GM12878 (cell line): ENCODE data around the gene RALGAPA1. TPM values are rescaled to one million over a fixed set of nuclear protein-coding genes. Genes with fewer than 3 reads are reported as not detected.

Experiments used
- ATF7 ChIP-seq: fragments of 450-650 bp; IDR thresholded peaks from 2 replicates; pipeline ENCODE4 v1.6.1; 2016; ENCODE audit warnings: low read depth, mild to moderate bottlenecking
- BMI1 ChIP-seq: fragments of 450-650 bp; IDR thresholded peaks from 2 replicates; pipeline ENCODE4 v1.6.1; 2016; ENCODE audit warnings: mild to moderate bottlenecking, moderate library complexity, borderline replicate concordance
- CBX3 ChIP-seq: fragments of 200-600 bp; sonication (generic); IDR thresholded peaks from 2 replicates; pipeline ENCODE4 v1.6.1; 2016; ENCODE audit warnings: low read depth, borderline replicate concordance
- CEBPB ChIP-seq, 2 experiments: fragments of 150-350 bp in 1 of 2; IDR thresholded peaks; 2 replicates each; pipeline ENCODE4 v1.6.1; 2012 to 2014; ENCODE audit warnings: low read depth in 2 of 2, low read length in 2 of 2, borderline replicate concordance in 1 of 2, inconsistent platforms in 1 of 2
- DPF2 ChIP-seq: fragments of 450-650 bp; IDR thresholded peaks from 2 replicates; pipeline ENCODE4 v1.6.1; 2017; ENCODE audit warnings: mild to moderate bottlenecking
- E2F4 ChIP-seq: IDR thresholded peaks from 2 replicates; pipeline ENCODE4 v1.6.1; 2012; ENCODE audit warnings: low read depth, low read length, improper control_type of control experiment
- EZH2 ChIP-seq: IDR thresholded peaks from 2 replicates; pipeline ENCODE4 v1.6.1; 2012; ENCODE audit warnings: low read depth, mild to moderate bottlenecking, control low read depth, inconsistent platforms, low read length, borderline replicate concordance; ENCODE audit not compliant: control insufficient read depth
- GABPA ChIP-seq: IDR thresholded peaks from 2 replicates; pipeline ENCODE4 v1.6.1; 2014; ENCODE audit warnings: antibody characterized with exemption, low read depth, mild to moderate bottlenecking, inconsistent platforms
- GATAD2B ChIP-seq: fragments of 450-650 bp; conservative IDR thresholded peaks from 2 replicates; pipeline ENCODE4 v1.6.1; 2017; ENCODE audit warnings: low read depth, mild to moderate bottlenecking, moderate library complexity
- KAT2A ChIP-seq: conservative IDR thresholded peaks from 2 replicates; pipeline ENCODE4 v1.6.1; 2011; ENCODE audit warnings: low read depth, low read length; ENCODE audit not compliant: control insufficient read depth
- MEF2B ChIP-seq: fragments of 450-650 bp; IDR thresholded peaks from 2 replicates; pipeline ENCODE4 v1.6.1; 2018; ENCODE audit warnings: mild to moderate bottlenecking, moderate library complexity; ENCODE audit not compliant: partially characterized antibody, poor library complexity, severe bottlenecking
- NFXL1 ChIP-seq: fragments of 450-650 bp; IDR thresholded peaks from 2 replicates; pipeline ENCODE4 v1.6.1; 2017; ENCODE audit warnings: antibody characterized with exemption, mild to moderate bottlenecking, borderline replicate concordance
- REST ChIP-seq: IDR thresholded peaks from 2 replicates; pipeline ENCODE4 v1.6.1; 2012; ENCODE audit warnings: mild to moderate bottlenecking, low read depth, low read length
- SRF ChIP-seq, 2 experiments: IDR thresholded peaks; 2 replicates each; pipeline ENCODE4 v1.6.1; 2011; ENCODE audit warnings: low read depth in 2 of 2, low read length in 2 of 2, mild to moderate bottlenecking in 1 of 2, moderate library complexity in 1 of 2
- TAF1 ChIP-seq: IDR thresholded peaks from 2 replicates; pipeline ENCODE4 v1.6.1; 2011; ENCODE audit warnings: mild to moderate bottlenecking, low read depth, low read length, borderline replicate concordance
- TCF3 ChIP-seq: IDR thresholded peaks from 2 replicates; pipeline ENCODE4 v1.6.1; 2012; ENCODE audit warnings: low read depth, mild to moderate bottlenecking, low read length, borderline replicate concordance; ENCODE audit not compliant: insufficient read depth
- ZBED1 ChIP-seq: IDR thresholded peaks from 2 replicates; pipeline ENCODE4 v1.6.1; 2016; ENCODE audit warnings: borderline replicate concordance
- ZNF592 ChIP-seq: fragments of 450-650 bp; IDR thresholded peaks from 2 replicates; pipeline ENCODE4 v1.6.1; 2017; ENCODE audit warnings: mild to moderate bottlenecking, moderate library complexity
- ZNF622 ChIP-seq: fragments of 450-650 bp; IDR thresholded peaks from 2 replicates; pipeline ENCODE4 v1.6.1; 2017; ENCODE audit warnings: mild to moderate bottlenecking, inconsistent platforms
- polyA plus RNA-seq, 11 experiments: library from polyadenylated mRNA; depleted of rRNA in 4 of 11; unstranded in 6 of 11; stranded (reverse) in 5 of 11; fragments of >200 nt; fragmentation: Nextera tagmentation in 4 of 11; fragmentation: Illumina TruSeq in 1 of 11; extraction: Ambion mirVana in 4 of 11; extraction: Trizol in 1 of 11; gene quantifications; 1 replicate in 1 of 11; 2 replicates in 10 of 11; pipeline versions ENCODE4 v1.2.1 to v1.2.3, GENCODE V29; 2011 to 2016; ENCODE audit warnings: inconsistent platforms in 2 of 11, missing spikeins in 2 of 11, low read depth in 1 of 11
- total RNA-seq, 4 experiments: library from RNA; depleted of rRNA in 3 of 4; stranded (reverse); fragments of >200 nt in 3 of 4; fragmentation: Illumina TruSeq in 1 of 4; extraction: Trizol in 1 of 4; gene quantifications; 2 replicates each; pipeline versions ENCODE4 v1.2.1 to v1.2.3, GENCODE V29; 2013 to 2021

Gene RALGAPA1
- total and polyA plus RNA-seq, 10 of the 15 experiments (the other 5 are each of a cell fraction or from before 2014, with no cell fraction given) = 5.6 to 26.7 (median 14.7) TPM

- TF ChIP-seq CEBPB (IDR thresholded peaks at IDR 0.05; ENCODE audit: borderline replicate concordance in 1 of 2, low read depth in 2 of 2, low read length in 2 of 2) = peak in 1 of 2 experiments; percentile 90; a peak in 2 of 4 replicates
- no peak for TF ChIP-seq NFXL1
- TF ChIP-seq CBX3 = no peak
- TF ChIP-seq GABPA = peak; percentile 56; the same call in 1 of the 2 replicates
- TF ChIP-seq GATAD2B = 0 out of 2 replicates have a peak, but pooled peaks have one; percentile 31
- no peak for TF ChIP-seq ZNF592
- no peak for TF ChIP-seq REST
- 0 out of 4 replicates have a peak, but pooled peaks of 1 of the 2 experiments have one; percentile 34 for TF ChIP-seq SRF (IDR thresholded peaks at IDR 0.05; ENCODE audit: low read depth in 2 of 2, low read length in 2 of 2)
- peak; percentile 93 for TF ChIP-seq DPF2
- no peak for TF ChIP-seq EZH2
- TF ChIP-seq TCF3 = peak; percentile 98
- TF ChIP-seq KAT2A = no peak
- no peak for TF ChIP-seq ZNF622
- peak; percentile 79 for TF ChIP-seq BMI1
- peak; percentile 70 for TF ChIP-seq ATF7
- peak; percentile 98 for TF ChIP-seq MEF2B
- no peak for TF ChIP-seq E2F4
- peak; percentile 88; the same call in 1 of the 2 replicates for TF ChIP-seq ZBED1
- no peak for TF ChIP-seq TAF1
Observed at GRCh38 chr14:35855876-35856481, 46.9 kb upstream of the RALGAPA1 start (continued).
